Stimulated activated CD8-positive, alpha-beta memory T cell treated with anti-CD3 and anti-CD28 coated beads, Interleukin-12 subunit alpha, Interleukin-12 subunit beta, amount 100 ng/mL, for 1 hour (primary cell): ENCODE data around the gene NOXRED1.

Experiments used
- DNase-seq: peaks from one replicate; pipeline ENCODE4 v3.0.0-alpha.2; 2020; ENCODE audit warnings: low read depth

Gene NOXRED1

GRCh38 chr14:77407158-77407557 lies 16.2 kb downstream of the NOXRED1 start:
- DNase-seq: no peak

- no peak for DNase-seq
Observed at GRCh38 chr14:77406718-77407117, 16.6 kb downstream of the NOXRED1 start.

- DNase-seq: no peak
Observed at GRCh38 chr14:77406086-77406485, 17.2 kb downstream of the NOXRED1 start.

GRCh38 chr14:77403768-77404167 lies 19.6 kb downstream of the NOXRED1 start:
- no peak for DNase-seq

GRCh38 chr14:77400216-77400615 lies 23.1 kb downstream of the NOXRED1 start:
- no peak for DNase-seq

GRCh38 chr14:77390188-77390587 lies 33.1 kb downstream of the NOXRED1 start:
- no peak for DNase-seq

- DNase-seq: no peak
Observed at GRCh38 chr14:77378701-77379100, 44.6 kb downstream of the NOXRED1 start.

GRCh38 chr14:77377502-77377844 lies 45.9 kb downstream of the NOXRED1 start:
- DNase-seq: no peak

GRCh38 chr14:77376771-77377501 lies 46.4 kb downstream of the NOXRED1 start, which contains the start of the genes SAMD15 and TMED8:
TSS of gene SAMD15 (plus strand) at chr14:77377379. CDS start at chr14:77377419, 40 bp downstream.
TSS of gene TMED8 (minus strand) at chr14:77377094. CDS start at chr14:77377053, 41 bp downstream.
- peak; percentile 55 for DNase-seq

- DNase-seq: peak; percentile 4
Observed at GRCh38 chr14:77375973-77376770, 47.2 kb downstream of the NOXRED1 start.

GRCh38 chr14:77375164-77375950 lies 48.0 kb downstream of the NOXRED1 start:
- no peak for DNase-seq

GRCh38 chr14:77372304-77372841 lies 51.0 kb downstream of the NOXRED1 start:
- no peak for DNase-seq

GRCh38 chr14:77369285-77369684 lies 54.0 kb downstream of the NOXRED1 start:
- no peak for DNase-seq

- DNase-seq: no peak
Observed at GRCh38 chr14:77364146-77364545, 59.2 kb downstream of the NOXRED1 start.

GRCh38 chr14:77359626-77360025 lies 63.7 kb downstream of the NOXRED1 start:
- DNase-seq: no peak

- no peak for DNase-seq
Observed at GRCh38 chr14:77356899-77357298, 66.4 kb downstream of the NOXRED1 start.

GRCh38 chr14:77355811-77356210 lies 67.5 kb downstream of the NOXRED1 start:
- no peak for DNase-seq

GRCh38 chr14:77353469-77354141 lies 69.7 kb downstream of the NOXRED1 start:
- no peak for DNase-seq

- no peak for DNase-seq
Observed at GRCh38 chr14:77347751-77348150, 75.6 kb downstream of the NOXRED1 start.

- no peak for DNase-seq
Observed at GRCh38 chr14:77346495-77346894, 76.8 kb downstream of the NOXRED1 start.

GRCh38 chr14:77344377-77344996 lies 78.8 kb downstream of the NOXRED1 start:
- DNase-seq: no peak
